Kidney glomerular epithelial cell (primary cell): Measurements from ENCODE around the gene PTPRN2.
"Not testable (repeated sequence)": the region's sequence is repeated elsewhere in the genome, so short reads cannot be mapped to it uniquely, and the experiment has no call there.

Experiments
- DNase-seq: peaks from one replicate; lab custom pipeline; 2025; lab: John Stamatoyannopoulos, UW

The PTPRN2 gene

DNA sequence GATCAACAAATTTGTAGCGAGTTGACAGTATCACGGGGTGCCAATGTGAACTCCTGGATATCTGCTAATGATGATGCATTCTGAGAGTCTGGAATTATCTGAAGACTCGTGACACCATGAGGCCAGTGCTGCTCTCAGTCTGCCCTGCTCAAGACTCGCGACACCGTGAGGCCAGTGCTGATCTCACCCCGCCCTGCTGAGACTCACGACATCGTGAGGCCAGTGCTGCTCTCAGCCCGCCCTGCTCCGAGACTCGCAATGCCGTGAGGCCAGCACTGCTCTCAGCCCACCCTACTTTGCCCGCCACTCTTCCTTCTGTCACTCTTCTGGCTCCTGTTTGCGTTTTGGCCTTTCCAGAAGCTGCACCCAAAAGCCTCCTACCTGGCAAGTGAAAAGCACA is 411.8 kb downstream of the PTPRN2 start:
- DNase-seq: no peak

DNA sequence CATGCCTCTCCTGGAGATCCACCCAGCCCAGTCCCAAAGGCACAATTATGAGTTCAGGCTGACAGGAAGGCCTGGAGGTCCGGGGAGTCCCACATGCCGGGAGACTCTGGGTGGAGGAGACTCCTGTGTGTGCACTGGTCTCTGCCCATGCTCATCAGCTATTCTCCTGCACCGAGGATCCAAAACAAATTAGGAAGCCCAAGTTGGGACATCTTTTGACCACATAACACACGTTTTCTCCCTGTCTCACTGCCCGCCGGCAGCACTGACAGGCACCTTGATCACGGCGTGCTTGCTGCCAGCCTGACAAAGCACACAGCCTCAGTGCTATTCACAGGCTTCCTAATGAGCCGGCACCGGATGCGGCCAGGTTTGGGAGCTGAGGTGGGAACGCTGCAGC is 412.7 kb downstream of the PTPRN2 start:
- DNase-seq: no peak

GRCh38 chr7:158167373-158167772 is 420.2 kb downstream of the PTPRN2 start:
- no peak for DNase-seq

DNA sequence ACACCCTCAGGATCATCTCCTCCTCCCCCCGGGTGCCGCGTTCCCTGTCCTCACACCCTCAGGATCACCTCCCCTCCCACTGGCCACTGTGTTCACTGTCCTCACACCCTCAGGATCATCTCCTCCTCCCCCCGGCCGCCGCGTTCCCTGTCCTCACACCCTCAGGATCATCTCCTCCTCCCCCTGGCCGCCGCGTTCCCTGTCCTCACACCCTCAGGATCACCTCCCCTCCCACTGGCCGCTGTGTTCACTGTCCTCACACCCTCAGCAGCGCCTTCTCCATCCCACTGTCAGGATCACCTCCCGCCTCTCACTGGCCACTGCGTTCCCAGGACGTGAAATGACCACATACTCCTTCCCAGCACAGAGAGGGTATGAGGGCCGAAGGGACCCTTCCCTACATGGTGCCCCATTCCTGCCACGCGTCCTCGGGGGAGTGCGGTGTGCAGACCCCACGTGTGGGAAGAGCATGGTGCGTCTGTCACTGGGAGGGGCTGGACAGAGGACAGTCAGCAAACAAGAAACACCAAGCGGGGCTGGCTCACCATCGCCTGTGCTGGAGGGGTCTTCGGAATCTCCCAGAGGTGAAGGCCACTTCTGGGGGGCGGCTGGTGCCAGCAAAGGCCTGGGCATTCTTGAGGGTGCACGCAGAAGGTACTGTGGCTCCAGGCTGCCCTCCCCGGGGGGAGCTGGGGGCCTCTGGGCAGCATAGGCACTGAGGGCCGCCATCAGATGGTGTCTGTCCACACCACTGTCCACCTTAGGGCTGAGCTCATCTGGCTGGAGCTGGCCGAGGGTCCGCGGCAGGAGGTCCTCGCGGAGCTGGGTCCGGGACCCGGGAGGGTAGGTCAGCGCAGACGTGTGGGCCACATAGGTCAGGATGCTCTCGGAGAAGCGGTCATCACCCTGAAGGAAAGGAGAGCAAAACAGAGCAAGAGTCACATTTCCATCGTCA is 421.0 kb downstream of the PTPRN2 start:
- no peak for DNase-seq

DNA sequence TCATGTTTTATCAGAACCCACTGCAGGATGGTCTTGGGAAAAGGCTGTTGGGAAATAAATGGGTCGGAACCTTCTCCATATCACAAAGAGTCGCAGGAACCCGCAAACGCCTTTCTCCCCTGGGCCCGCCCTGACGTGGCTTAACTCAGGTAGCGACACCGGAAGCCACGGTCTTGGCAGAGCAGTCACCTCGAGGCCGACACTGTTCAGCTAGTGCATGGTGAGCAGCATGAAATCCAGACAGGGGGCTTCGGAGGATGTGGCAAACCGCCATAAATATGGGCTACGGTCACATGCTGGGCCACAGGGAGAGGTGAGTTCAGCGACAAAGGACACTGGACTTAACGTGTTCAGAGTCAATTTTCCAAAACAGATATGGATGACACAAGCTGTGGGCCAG is 421.9 kb downstream of the PTPRN2 start:
- no peak for DNase-seq

GRCh38 chr7:158164101-158165095 is 423.2 kb downstream of the PTPRN2 start:
- no peak for DNase-seq

GRCh38 chr7:158161194-158161593 is 426.4 kb downstream of the PTPRN2 start:
- no peak for DNase-seq

- DNase-seq: no peak
Observed at GRCh38 chr7:158160199-158160598, 427.4 kb downstream of the PTPRN2 start.

- no peak for DNase-seq
Observed at GRCh38 chr7:158157460-158157859, 430.2 kb downstream of the PTPRN2 start.

DNA sequence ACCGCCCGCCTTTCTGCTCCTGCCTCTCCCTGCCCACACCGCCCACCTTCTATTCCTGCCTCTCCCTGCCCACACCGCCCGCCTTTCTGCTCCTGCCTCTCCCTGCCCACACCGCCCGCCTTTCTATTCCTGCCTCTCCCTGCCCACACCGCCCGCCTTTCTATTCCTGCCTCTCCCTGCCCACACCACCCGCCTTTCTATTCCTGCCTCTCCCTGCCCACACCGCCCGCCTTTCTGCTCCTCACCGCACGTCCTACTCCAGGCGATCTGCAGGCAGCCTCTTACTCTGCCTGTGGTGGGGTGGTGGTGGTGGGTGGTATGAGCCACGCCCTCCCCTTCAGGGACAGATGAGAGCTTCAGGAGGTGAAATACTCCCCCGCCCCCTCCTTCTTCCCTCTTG is 436.4 kb downstream of the PTPRN2 start:
- DNase-seq: not testable (repeated sequence)

- DNase-seq: no peak
Observed at GRCh38 chr7:158150234-158150633, 437.4 kb downstream of the PTPRN2 start.

GRCh38 chr7:158147431-158147830 is 440.2 kb downstream of the PTPRN2 start:
- DNase-seq: not testable (repeated sequence)

- DNase-seq: no peak
Observed at GRCh38 chr7:158145370-158145769, 442.3 kb downstream of the PTPRN2 start.

GRCh38 chr7:158143196-158144120 is 444.2 kb downstream of the PTPRN2 start:
- no peak for DNase-seq

GRCh38 chr7:158142657-158143056 is 445.0 kb downstream of the PTPRN2 start:
- DNase-seq: no peak

GRCh38 chr7:158141806-158142518 is 445.7 kb downstream of the PTPRN2 start:
- no peak for DNase-seq

DNA sequence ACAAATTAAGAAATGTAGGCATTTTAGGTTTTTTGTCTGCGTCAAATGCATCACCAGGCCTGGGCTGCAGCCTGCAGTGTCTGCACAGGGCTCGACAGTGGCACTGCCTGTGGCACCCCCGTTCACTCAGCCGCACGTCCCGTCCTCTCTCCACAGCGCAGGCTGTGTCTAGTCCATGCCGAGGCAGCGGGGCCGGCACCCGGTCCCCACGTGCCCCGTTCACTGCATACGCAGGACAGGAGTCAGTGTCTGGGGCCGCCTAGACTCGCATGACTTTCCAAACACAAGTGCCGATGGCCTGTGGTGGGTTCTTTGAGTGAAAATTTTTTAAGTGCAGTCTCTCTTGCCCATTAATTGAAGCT is 446.4 kb downstream of the PTPRN2 start:
- no peak for DNase-seq

GRCh38 chr7:158140538-158141220 is 446.9 kb downstream of the PTPRN2 start:
- DNase-seq: no peak

DNA sequence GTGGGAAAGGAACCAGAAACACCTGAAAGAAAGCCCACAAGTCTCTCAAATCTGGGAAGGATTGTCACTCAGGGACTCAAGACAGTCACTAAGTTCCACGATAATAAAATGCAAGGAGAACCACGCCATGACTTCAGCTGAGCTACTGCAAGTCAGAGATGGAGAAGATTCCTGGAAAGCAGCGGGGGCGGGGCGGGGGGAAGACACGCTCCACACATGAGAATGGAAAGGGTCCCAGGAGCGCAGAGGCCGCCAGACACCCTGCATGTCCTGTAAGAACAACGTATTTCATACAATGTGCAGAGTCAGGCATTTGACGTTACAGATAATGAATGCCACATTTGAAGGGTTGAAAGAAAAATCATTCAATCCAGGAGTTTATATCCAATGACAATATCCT is 448.1 kb downstream of the PTPRN2 start:
- DNase-seq: no peak

DNA sequence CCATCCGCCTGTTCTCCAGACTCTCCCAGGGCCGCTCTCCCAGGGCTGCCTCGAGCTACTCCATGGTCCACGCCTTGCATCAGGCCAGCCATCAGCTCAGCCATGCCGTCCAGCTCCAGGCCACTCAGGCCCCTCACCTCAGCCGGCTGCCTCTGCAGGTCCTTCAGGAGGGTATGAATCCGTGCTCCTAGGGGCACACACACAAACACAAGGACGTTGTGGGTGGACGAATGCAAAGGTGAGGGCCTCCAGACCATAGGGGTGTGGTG is 449.4 kb downstream of the PTPRN2 start:
- no peak for DNase-seq
